CD14-positive monocyte (primary cell): ENCODE measurements around the gene MINK1. TPM values are rescaled to one million over a fixed set of nuclear protein-coding genes. Genes with fewer than 3 reads are reported as not detected.

ENCODE experiments used
- DNase-seq, 3 donors: peaks; one replicate each; pipeline ENCODE4 v3.0.0-alpha.2; 2011 to 2022
- H2AFZ ChIP-seq: 2 replicates; pipeline ENCODE4 v1.6.0; 2012; ENCODE audit warnings: mild to moderate bottlenecking, low read depth, low read length, inconsistent platforms; ENCODE audit not compliant: insufficient read depth, poor library complexity, severe bottlenecking
- H3K27ac ChIP-seq, 2 donors: 1 replicate in 1 of 2; 2 replicates in 1 of 2; pipeline ENCODE4 v1.5.1; 2012 to 2013; ENCODE audit warnings: low read length in 2 of 2, control low read depth in 1 of 2, inconsistent platforms in 1 of 2, low read depth in 1 of 2, mild to moderate bottlenecking in 1 of 2
- H3K27me3 ChIP-seq, 2 donors: one replicate each; pipeline versions ENCODE4 v1.6.0 to v1.6.1; 2011 to 2013; ENCODE audit warnings: low read length in 2 of 2; ENCODE audit not compliant: control insufficient read depth in 2 of 2, insufficient read depth in 2 of 2
- H3K36me3 ChIP-seq, 2 donors: replicated peaks in 1 of 2; 1 replicate in 1 of 2; 2 replicates in 1 of 2; pipeline versions ENCODE4 v1.5.1 to v1.6.1; 2012 to 2013; ENCODE audit warnings: low read length in 2 of 2, control low read depth in 1 of 2, inconsistent platforms in 1 of 2, mild to moderate bottlenecking in 1 of 2; ENCODE audit not compliant: insufficient read depth in 2 of 2, control insufficient read depth in 1 of 2
- H3K4me1 ChIP-seq, 2 donors: 1 replicate in 1 of 2; 2 replicates in 1 of 2; pipeline versions ENCODE4 v1.5.1 to v1.6.1; 2012 to 2013; ENCODE audit warnings: low read length in 2 of 2, control low read depth in 1 of 2, inconsistent platforms in 1 of 2, mild to moderate bottlenecking in 1 of 2, moderate library complexity in 1 of 2; ENCODE audit not compliant: insufficient read depth in 2 of 2, control insufficient read depth in 1 of 2
- H3K4me2 ChIP-seq: replicated peaks from 2 replicates; pipeline ENCODE3; 2012; ENCODE audit warnings: low read length, moderate library complexity, mild to moderate bottlenecking; ENCODE audit not compliant: poor library complexity, severe bottlenecking; ENCODE audit errors: extremely low read depth
- H3K4me3 ChIP-seq, 3 experiments: fragments of 200-600 bp in 1 of 3; sonication (generic) in 1 of 3; replicated peaks in 1 of 3; 1 replicate in 2 of 3; 2 replicates in 1 of 3; pipeline ENCODE4 v1.5.1; 2011 to 2013; ENCODE audit warnings: low read length in 3 of 3, mild to moderate bottlenecking in 3 of 3, control low read depth in 2 of 3, low read depth in 2 of 3, inconsistent platforms in 1 of 3, moderate library complexity in 1 of 3
- H3K79me2 ChIP-seq: 2 replicates; pipeline ENCODE4 v1.6.0; 2012; ENCODE audit warnings: mild to moderate bottlenecking, control low read depth, inconsistent platforms, low read length, moderate library complexity; ENCODE audit not compliant: insufficient read depth
- H3K9ac ChIP-seq: 2 replicates; pipeline ENCODE4 v1.6.0; 2017; ENCODE audit warnings: low read length, mild to moderate bottlenecking; ENCODE audit not compliant: insufficient read depth, poor library complexity, severe bottlenecking
- H3K9me3 ChIP-seq, 2 donors: replicated peaks in 1 of 2; 1 replicate in 1 of 2; 2 replicates in 1 of 2; pipeline versions ENCODE4 v1.5.1 to v1.6.1; 2012 to 2013; ENCODE audit warnings: low read length in 2 of 2, control low read depth in 1 of 2; ENCODE audit not compliant: control insufficient read depth in 1 of 2, insufficient read depth in 1 of 2
- H4K20me1 ChIP-seq: 2 replicates; pipeline ENCODE4 v1.6.0; 2012; ENCODE audit warnings: mild to moderate bottlenecking, low read length, control low read depth, moderate library complexity; ENCODE audit not compliant: insufficient read depth
- H3K27ac Mint-ChIP-seq, 7 donors: one replicate each; pipeline ENCODE4 v1.8.0; 2020; ENCODE audit warnings: mild to moderate bottlenecking in 7 of 7, mixed read lengths in 7 of 7, moderate library complexity in 6 of 7, inconsistent platforms in 2 of 7
- H3K27me3 Mint-ChIP-seq, 3 donors: one replicate each; pipeline ENCODE4 v1.8.0; 2021 to 2022; ENCODE audit warnings: low read depth in 3 of 3, mild to moderate bottlenecking in 3 of 3, mixed read lengths in 3 of 3, moderate library complexity in 3 of 3, inconsistent platforms in 1 of 3
- H3K36me3 Mint-ChIP-seq, 2 donors: one replicate each; pipeline ENCODE4 v1.8.0; 2020; ENCODE audit warnings: mixed read lengths in 2 of 2, inconsistent platforms in 1 of 2, mild to moderate bottlenecking in 1 of 2
- H3K4me1 Mint-ChIP-seq: one replicate; pipeline ENCODE4 v1.8.0; 2020; ENCODE audit warnings: mild to moderate bottlenecking, mixed read lengths
- H3K4me3 Mint-ChIP-seq, 2 donors: one replicate each; pipeline ENCODE4 v1.8.0; 2020; ENCODE audit warnings: mild to moderate bottlenecking in 2 of 2, mixed read lengths in 2 of 2, moderate library complexity in 1 of 2
- H3K9me3 Mint-ChIP-seq, 7 donors: one replicate each; pipeline ENCODE4 v1.8.0; 2020 to 2022; ENCODE audit warnings: mixed read lengths in 7 of 7, mild to moderate bottlenecking in 6 of 7, moderate library complexity in 6 of 7, inconsistent platforms in 2 of 7
- CTCF ChIP-seq: fragments of 200-600 bp; IDR thresholded peaks from one replicate; pipeline ENCODE4 v1.8.0; 2022; ENCODE audit warnings: antibody characterized with exemption, mild to moderate bottlenecking
- WGBS: methylation state at CpG from one replicate; pipeline ENCODE4 v1.1.5; 2013; ENCODE audit warnings: missing lambda C conversion rate; ENCODE audit not compliant: insufficient coverage; 5-methylcytosine and 5-hydroxymethylcytosine counted together
- intact Hi-C, 2 donors: fragments of 100-400 bp; cut with micrococcal nuclease; formaldehyde crosslinking; loops; one replicate each; pipeline versions ENCODE4 v1.15.0 to v1.15.1; 2023
- polyA plus RNA-seq, 3 donors: library from polyadenylated mRNA; depleted of rRNA in 1 of 3; unstranded in 2 of 3; stranded (reverse) in 1 of 3; fragments of 300-500 nt in 2 of 3; fragments of >200 nt in 1 of 3; fragmentation: Illumina TruSeq in 2 of 3; gene quantifications; 1 replicate in 2 of 3; 2 replicates in 1 of 3; pipeline ENCODE4 v1.2.3, GENCODE V29; 2012 to 2021

Gene MINK1
- polyA plus RNA-seq, 3 donors = 3.2 to 159 (median 7.2) TPM

GRCh38 chr17:4899341-4900230 lies 66.4 kb downstream of the MINK1 start, which contains the start of gene C17orf107:
C17orf107 (plus strand) TSS chr17:4899536; CDS start chr17:4899763, 227 bp downstream.
- intact Hi-C loops = loop anchor here (5.0 to 10.0 kb wide), 2 partner anchors 48 to 165 kb away; partner anchors contain the start of gene PFN1 (in 1 of the 2)
- peaks cover 45% of the 10 kb centered on the region for H3K4me1 Mint-ChIP-seq
- H3K4me2 ChIP-seq = peak within 1 kb of the TSS; percentile 89

More at GRCh38 chr17:4899341-4900230, 66.4 kb downstream of the MINK1 start, which contains the start of gene C17orf107:
- peak within 1 kb of the TSS; percentile 33 to 83 (median 46) for H3K4me3 ChIP-seq
- H3K4me1 ChIP-seq = peaks cover 47 to 52% of the 10 kb centered on the region in 2 donors
- WGBS = 5% methylated on average over 47 of the region's 60 CpGs
- H3K27ac Mint-ChIP-seq = peak within 1 kb of the TSS; percentile 82 to 97 (median 91)
- H3K36me3 Mint-ChIP-seq = peaks cover 37 to 41% of the 10 kb centered on the region in 2 donors
- peaks cover 0 to 12% (median 4%) of the 10 kb centered on the region in 7 donors for H3K9me3 Mint-ChIP-seq
- no peaks in the 10 kb centered on the region for H4K20me1 ChIP-seq
- H2AFZ ChIP-seq = no peak within 1 kb of the TSS
- peaks cover 0 to 26% of the 10 kb centered on the region in 2 donors for H3K27me3 ChIP-seq
- peaks cover 30 to 32% of the 10 kb centered on the region in 2 donors for H3K36me3 ChIP-seq
- peak within 1 kb of the TSS; percentile 65 for H3K9ac ChIP-seq
- no peaks in the 10 kb centered on the region for H3K9me3 ChIP-seq
- H3K79me2 ChIP-seq = no peaks in the 10 kb centered on the region
- H3K4me3 Mint-ChIP-seq = peak within 1 kb of the TSS; percentile 89 to 91
- H3K27me3 Mint-ChIP-seq = peaks cover 41 to 54% (median 50%) of the 10 kb centered on the region in 3 donors
- DNase-seq = peak; percentile 96 to 99 (median 99)
- TF ChIP-seq CTCF = no peak
- H3K27ac ChIP-seq = peak within 1 kb of the TSS in 1 of 2 donors; percentile 79
